Eye (tissue), 1 donor: Measurements from ENCODE around the gene B4GALT7.

Experiments used
- DNase-seq: peaks from one replicate; pipeline ENCODE4 v3.0.0-alpha.2; 2015

The B4GALT7 gene

DNA sequence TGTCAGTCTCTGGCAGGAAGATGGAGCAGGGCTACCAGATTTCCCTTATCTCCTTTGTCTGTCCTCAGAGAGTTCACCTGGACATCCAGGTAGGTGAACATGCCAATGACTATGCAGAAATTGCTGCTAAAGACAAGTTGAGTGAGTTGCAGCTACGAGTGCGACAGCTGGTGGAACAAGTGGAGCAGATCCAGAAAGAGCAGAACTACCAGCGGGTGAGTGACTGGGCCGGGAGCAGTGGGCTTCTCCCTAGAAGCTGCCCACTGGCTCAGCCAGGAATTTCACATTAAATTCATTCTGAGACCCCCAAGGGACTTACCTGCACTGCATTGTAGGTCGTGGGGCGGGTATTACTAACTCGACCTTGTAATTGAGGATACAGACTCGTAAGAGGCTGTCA lies 5.9 kb upstream of the B4GALT7 start:
- no peak for DNase-seq

DNA sequence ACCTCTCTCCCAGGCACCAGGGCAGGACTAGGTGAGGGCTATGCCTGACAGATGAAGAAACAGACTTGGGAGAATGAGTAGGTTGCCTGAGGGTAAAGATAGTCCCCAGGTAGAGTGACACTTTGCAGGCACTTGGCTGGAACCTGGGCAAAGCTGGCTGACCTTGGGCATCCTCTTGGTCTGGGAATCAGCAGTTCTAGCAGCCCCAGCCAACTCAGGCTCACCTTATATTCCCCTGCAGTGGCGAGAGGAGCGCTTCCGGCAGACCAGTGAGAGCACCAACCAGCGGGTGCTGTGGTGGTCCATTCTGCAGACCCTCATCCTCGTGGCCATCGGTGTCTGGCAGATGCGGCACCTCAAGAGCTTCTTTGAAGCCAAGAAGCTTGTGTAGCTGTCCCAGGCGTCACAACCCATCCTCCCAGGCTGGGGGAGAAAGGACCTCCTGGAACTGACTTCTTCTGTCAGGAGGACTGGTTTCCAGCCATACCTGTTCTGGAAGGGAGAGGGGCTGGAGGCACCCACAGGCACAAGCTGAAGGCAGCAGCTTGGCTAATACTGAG lies 4.8 kb upstream of the B4GALT7 start:
- DNase-seq = no peak

DNA sequence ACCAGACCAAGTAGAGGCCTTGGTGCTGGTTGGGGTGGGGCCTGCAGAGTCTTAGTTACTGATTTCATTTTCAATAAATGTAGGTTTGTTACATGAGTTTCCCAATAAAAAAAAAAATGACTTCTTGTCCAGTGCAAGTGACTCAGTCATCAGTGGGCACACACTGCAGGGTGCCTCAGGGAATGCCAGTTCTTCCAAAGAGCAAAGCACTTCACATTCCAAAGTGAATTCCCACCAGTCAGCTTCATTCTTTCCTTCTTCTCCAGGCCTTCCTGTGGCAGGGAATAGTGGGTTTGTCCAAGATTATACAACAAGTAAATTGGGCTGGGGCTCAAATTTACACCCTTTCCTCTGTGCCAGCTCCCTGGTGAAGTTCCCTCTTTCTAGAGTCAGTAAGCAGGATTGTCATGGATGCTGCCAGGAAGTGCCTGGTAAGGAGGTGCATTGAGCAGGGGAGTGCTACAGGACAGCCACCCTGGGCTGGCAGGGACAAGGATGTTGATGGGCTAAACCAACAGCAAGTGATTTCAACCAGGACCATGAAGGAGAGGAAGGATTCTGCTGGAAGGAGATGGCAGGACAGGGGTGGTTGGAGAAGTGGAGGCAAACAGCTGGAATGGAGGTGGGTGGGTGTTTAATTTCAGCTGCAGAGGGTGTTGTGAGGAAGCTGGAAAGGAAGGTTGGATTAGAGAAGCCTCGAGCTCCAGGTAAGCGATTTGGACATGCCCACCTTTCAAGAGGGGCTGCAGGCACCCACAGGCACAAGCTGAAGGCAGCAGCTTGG lies 3.7 kb upstream of the B4GALT7 start:
- no peak for DNase-seq

DNA sequence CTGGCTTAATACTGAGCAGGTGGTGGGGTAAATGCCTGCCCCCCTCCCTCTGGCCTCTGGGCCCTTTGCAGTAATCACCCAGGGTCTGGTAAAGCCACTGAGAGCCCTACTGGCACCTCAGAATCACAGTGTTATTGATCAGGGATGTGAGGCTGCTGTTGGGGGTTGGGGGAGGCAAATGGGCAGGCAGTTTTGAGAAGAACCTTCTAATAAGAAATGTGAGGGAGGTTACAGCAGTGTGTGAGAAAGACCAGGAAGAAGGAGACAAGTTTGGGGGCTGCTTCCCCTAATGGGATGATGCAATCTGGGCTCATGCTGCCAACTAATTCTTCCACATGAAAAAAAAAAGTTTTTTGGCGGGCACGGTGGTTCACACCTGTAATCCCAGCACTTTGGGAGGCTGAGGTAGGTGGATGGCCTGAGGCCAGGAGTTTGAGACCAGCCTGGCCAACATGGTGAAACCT lies 3.1 kb upstream of the B4GALT7 start:
- DNase-seq = no peak

DNA sequence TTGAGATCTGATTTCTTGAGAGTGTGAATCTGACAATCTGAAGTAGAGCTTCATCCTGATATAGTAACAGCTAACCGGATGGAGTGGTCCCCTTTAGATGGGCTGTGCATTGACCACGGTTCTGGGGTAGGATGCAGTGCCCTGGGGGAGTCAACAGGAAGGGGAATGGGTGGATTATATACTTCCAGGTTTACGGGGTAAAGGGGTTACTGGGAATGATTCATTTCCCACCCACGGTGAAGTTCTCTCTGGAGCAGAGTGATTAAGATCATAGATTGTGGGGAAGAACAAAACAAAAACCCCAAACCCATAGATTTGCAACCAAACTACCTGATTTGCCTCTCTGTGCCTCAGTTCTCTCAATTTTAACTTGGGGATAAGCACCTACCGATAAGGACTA lies 1.5 kb upstream of the B4GALT7 start:
- DNase-seq = no peak

DNA sequence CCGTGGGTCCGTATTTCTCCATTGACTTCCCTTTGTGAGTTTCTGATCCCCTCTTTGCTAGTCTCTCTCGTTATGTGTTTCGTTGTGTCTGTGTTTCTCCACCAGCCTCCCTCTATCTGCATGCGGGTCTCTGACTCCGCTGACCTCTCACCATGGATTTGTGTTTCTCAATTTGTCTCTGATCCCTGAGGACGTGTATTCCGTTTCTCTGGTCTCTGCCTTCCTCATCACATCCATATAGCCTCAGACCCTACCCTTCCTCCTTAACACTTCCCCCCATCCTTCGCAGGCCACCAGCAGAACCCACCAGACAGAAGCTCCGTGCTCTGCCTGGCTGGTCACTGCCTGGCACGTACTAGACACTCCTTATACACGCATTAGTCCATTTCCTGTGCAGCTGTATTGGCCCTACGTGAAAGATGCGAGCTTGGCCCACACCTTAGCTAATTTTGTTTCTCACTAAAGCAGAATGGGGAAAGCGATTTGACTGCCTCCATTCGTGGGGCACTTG lies 631 bp downstream of the B4GALT7 start:
- peak; percentile 76 for DNase-seq

DNA sequence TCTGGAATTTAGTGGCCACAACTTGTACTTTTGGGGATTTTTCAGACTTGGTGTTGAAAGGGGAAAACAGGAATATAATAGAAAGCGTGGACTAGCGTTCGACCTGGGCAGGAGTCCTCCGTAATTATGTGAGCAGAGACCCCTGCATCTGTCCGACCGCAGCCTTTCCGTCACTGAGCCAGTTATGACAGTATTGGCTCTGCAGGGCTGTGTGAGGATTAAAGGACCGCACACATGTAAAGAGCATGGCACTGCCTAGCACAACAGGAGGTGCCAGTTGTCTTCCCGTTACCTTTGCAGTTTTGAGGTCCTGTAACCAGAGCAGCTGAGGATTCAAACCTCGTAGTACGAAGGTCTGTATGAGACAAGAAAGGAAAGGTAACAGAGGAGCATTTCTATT lies 1.2 kb downstream of the B4GALT7 start:
- no peak for DNase-seq

DNA sequence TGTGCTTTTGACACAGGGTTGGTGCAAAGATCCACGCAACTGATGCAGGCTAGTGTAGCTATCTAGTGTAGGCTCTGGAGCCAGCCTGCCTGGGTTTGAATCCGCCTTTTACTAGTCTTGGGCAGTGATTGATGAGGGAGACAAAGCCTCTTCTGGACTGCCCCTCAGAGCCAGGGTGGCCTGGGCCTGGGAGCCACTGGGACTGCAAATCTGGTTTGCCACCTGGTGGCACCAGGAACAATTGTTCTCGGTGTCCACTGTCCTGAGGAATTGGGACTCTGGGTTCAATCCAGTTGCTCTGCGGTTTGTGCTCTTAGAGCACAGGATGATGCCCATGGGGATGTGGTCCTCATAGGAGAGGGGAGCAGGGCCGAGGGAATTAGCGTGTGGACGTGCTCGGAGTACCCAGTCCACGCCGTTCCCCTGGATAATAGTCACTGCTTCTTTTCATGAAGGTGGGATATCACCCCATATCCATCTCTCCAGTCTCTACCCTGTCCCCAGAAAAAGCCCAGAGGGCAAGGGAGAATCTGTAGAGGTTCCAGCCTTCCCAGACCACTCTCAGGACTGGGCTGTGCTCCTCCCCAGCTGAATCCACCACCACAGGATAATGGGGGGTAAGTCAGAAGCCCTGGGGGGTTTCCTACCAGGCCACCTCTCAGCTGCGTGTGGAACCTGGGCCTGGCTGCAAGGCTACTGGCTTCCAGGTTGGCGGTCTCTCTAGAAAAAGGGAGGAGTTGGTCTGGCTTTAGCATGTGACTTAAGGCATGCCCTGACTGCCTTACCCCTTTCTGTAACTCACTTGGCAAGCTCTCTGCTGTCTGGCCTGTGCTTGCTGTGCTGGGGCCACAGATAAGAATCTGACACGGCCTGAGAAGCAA lies 1.9 kb downstream of the B4GALT7 start:
- DNase-seq = no peak

DNA sequence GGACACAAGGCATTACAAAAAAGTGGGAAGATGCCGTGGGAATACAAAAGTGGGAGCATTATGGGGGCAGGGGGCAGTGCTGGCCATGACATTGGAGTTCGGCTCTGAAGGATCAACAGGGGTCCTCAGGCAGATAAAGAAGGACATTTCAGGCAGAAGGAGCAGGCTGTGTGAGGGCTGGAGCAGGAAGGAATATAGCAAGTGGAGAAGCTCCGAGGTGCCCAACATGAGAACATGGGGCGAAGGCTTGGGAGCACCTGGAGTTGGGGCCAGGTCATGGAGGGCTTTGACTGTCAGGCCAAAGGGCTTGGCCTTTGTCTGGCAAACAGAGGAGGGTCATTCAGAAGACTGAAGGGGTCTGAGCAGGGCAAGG lies 2.5 kb downstream of the B4GALT7 start:
- DNase-seq = no peak

DNA sequence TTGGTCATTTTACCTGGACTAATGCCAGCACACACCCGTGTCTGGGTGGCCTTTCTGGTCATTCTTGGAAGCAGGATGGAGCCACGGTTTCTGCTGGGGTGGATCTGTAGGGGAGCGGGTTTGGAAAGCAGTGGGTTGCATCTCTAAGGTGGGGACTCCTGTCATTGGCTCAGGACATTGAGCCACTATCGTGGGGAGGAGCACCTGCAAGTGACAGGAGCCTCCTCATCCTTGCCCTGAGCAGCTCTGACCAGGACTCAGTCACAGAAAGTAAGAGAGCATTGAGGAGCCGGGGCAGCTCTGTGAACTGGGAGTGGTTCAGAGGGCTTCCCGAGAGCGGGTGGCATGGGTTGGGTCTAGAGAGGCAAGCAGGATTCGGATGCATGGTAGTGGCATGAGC lies 3.7 kb downstream of the B4GALT7 start:
- DNase-seq = no peak

DNA sequence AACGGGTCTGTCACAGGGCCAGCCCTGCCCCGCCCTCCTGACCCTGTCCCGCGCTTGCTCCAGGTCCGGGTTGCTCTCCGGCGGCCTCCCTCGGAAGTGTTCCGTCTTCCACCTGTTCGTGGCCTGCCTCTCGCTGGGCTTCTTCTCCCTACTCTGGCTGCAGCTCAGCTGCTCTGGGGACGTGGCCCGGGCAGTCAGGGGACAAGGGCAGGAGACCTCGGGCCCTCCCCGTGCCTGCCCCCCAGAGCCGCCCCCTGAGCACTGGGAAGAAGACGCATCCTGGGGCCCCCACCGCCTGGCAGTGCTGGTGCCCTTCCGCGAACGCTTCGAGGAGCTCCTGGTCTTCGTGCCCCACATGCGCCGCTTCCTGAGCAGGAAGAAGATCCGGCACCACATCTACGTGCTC lies 4.2 kb downstream of the B4GALT7 start:
- DNase-seq = no peak

DNA sequence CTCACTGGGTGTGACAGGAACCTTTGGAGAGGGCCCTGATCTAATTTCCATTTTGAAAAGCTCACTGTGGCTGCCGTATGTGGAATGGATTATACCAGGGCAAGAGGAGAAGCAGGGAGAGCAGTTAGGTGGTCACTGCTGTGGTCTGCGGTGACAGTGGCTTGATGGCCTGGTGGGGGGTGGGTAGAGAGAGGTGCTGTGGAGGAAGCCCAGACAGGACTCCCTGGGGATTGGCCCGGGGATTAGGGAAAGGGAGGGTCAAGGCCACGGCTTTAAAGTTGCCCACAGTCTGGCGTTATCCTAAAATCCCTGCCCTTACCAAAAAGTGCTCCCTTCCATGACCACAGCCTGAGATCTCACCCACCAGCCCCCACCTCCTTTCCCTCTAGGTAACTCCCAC lies 4.7 kb downstream of the B4GALT7 start:
- DNase-seq = no peak

DNA sequence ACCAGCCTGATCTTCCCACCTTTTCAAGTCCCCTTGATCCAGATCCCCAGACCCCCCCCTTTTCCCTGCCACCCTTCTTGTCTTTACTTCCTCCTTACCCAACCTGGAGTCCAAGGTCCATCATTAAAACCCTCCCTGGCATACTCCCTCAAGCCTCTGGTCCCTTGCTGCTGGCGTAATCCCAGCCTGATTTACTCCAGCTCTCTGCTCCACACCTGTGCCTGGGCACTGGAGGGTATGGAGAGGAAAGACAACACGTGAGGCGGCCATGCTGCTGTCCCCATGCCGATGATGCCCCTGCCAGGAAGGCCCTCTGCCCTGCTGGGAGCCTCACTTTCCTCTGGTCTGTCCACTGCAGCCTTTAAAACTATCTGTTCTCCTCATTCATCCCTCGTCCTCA lies 5.1 kb downstream of the B4GALT7 start:
- no peak for DNase-seq

DNA sequence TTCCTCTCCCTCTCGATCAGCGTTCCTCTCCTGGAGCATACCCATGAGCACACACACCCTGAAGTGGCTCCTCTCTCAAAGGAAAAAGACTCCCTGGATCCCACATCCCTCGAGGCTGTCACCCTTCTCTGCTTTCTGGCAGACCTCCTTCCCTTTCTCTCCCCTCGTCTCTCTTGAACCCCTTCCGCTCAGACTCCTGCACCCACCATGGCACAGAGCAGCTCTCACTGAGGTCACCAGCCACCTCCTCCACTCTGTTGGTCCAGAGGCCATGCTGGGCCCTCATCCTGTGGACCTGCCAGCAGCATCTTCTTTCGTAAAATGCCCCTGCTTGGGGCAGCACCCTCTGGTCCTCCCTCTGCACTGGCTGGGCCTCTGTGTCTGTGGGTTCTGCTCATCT lies 5.7 kb downstream of the B4GALT7 start:
- no peak for DNase-seq

DNA sequence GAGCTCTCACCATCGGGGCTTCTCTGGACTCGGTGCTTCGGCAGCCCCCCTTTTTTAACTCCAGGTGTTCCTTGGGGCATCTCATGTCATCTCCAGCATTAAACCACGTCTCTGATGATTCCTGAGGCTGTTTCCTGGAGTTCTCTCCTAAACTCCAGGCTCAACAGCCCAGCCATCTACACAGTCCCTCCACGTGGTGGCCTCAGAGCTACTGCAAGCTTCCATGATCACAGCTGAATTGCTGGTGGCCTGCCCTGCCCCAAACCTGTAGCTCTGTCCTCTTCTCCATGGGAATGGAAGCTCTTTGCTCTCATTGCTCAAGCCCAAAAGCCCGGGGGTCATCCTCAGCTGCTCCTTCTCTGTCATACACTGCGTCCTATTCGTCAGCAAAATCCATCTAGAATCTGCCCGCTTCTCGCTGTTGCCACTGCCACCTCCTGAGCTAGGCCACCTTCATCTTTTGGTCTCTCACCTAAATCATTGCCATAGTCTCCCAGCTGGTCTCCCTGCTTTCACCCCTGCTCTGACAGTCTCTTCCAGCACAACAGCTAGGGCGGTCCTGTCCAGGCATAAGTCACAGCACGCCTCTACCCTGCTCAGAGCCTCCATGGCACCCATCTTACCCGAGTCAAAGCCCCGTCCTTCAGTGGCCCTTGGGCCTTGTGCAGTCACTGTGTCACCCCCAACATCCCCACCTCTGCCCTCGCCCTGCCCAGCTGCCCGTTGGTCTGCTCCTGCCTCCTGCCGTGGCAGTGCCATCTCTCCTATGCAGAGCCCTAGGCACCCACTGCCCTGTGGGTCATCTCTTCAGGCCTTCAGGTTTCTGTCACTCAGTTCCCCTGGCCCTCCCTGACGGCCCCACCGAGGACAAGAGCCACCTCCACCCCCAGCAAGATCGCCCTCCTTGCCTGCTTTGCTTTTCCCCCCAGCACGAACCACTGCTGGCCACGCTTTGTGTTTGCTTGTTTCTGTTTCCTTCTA lies 6.4 kb downstream of the B4GALT7 start:
- DNase-seq = no peak

DNA sequence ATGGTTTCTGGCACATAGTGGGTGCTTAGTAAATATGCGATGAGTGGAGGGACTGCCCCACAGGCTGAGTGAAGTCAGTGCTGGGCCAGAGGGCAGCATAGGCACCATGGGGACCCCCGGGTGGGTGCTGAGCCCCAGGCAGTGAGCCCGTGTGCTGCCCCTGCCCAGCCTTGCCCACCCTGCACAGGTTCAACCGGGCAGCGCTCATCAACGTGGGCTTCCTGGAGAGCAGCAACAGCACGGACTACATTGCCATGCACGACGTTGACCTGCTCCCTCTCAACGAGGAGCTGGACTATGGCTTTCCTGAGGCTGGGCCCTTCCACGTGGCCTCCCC lies 7.2 kb downstream of the B4GALT7 start:
- no peak for DNase-seq

DNA sequence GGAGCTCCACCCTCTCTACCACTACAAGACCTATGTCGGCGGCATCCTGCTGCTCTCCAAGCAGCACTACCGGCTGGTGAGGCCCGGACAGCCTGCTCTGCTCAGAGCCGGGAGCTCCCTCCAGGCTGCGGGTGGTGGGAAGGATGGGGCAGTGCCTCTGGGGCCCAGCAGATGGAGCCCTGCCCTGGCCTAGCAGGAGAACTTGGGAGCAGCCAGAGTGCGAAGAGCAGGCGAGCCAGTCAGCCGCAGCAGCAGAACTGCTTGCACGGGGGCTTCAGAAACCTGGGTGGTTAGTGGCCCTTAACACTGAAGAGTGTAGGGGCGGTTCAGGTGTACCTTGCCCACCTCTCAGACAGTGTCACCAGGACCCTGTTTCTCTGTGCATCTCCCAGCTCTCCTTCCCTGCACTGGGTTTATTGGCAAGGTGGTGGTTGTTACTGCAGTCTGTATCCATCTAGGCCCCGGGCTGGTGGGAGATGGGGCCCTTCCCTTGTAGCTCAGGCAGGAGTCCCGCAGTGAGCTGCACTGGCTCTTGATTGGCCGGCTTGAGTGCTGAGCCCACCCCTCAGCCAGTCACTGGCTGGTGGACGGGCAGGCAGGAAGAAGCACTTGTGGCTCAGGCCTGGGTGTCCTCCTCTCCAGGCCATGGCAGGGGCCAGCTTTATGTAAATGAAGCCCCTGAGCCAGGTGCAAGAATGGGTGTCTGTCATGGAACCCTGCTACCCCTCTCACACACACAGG lies 7.7 kb downstream of the B4GALT7 start:
- peak; percentile 89 for DNase-seq

DNA sequence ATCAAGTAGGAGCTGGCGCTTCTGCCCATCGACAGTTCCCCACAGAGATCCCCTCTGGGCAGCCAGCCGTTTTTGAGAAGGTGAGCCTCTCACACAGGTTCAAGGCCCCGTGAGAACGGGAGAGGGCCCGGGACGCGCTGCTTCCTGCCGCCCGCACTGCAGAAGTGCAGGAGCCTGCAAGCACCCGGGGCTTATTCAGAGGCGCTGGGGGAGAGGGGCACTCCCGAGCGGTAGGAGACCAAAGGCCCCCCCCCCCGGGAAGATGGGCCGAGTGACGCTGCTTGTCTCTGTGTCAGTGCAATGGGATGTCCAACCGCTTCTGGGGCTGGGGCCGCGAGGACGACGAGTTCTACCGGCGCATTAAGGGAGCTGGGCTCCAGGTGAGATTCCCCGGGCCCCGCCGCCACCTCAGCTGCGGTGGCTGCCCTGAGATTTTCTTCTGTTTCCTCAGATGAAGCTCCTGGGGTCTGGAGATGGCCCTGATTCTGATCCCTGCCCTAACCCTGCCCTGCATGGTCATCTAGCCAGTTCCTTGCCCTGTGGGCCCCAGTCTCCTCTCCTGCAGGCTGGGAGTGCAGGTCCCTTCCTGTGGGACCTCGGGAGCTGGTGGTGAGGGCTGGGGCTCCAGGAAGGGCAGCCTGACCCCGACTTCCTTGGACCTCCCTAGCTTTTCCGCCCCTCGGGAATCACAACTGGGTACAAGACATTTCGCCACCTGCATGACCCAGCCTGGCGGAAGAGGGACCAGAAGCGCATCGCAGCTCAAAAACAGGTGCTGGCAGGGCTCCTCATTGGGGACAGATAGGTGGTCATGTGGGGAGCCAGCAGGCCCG lies 8.5 kb downstream of the B4GALT7 start:
- no peak for DNase-seq

DNA sequence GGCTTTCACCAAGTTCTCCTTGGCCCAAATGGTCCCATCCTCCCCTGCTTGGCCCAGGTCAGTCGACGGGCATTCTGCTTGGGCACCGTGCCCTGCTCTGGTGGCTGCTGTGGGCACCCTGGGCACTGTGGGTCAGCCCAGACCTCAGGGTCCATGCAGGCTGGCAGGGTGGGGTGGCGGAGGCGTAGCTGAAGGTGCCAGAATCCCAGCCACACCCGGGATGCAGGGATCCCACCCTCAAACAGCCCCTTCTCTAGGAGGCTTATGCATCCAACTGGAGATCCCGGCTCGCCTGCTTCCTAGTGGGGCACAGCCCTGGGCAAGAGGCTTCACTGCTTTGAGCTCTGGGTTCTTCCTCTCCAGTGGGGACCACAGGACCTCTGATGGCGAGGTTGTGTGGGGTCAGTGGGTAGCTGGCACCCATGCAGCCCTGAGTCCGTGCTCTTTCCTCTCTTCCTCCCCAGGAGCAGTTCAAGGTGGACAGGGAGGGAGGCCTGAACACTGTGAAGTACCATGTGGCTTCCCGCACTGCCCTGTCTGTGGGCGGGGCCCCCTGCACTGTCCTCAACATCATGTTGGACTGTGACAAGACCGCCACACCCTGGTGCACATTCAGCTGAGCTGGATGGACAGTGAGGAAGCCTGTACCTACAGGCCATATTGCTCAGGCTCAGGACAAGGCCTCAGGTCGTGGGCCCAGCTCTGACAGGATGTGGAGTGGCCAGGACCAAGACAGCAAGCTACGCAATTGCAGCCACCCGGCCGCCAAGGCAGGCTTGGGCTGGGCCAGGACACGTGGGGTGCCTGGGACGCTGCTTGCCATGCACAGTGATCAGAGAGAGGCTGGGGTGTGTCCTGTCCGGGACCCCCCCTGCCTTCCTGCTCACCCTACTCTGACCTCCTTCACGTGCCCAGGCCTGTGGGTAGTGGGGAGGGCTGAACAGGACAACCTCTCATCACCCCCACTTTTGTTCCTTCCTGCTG lies 9.4 kb downstream of the B4GALT7 start:
- DNase-seq = no peak
